Measurements from ENCODE around the gene ZNF100.
A peak's percentile ranks its signal among the peaks of the same experiment; 100 is the strongest.
"Not testable (repeated sequence)": the region's sequence is repeated elsewhere in the genome, so short reads cannot be mapped to it uniquely, and the experiment has no call there.

ZNF100 gene

DNA sequence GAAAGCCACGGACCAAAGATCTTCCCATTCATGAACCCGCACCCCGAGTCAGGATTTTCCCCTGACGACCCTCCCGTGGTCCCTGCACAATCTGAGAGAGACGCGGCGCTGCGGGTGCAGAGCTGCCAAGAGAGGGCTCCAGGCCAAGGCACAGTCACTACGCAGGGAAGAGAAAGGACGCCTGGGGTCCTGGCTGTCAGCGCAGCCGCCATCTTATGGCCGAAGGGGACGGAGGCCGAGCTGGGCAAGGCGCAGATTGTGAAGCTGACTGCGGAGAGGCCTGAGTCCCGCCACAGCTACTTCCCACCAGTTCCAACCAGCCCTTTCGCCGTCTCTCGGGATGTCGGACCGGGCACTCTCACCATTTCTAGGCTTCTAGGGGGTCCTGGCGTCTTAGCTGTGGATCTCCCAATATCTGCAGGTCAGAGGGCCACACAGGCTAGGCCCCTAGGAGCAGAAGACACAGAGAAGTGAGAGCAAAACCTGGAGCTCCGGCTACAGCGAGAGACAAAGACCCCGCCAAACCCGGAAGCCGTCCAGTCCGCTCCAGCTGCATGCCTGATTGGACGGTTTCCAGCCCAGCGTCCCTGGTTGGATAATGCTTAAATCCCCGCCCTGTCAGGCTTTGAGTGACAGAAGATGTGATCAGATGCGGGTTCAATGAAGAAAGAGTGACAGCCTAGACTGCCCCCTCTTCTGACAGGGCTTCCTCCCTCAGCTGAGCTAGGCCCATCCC, at the start of gene ZNF100:
Gene ZNF100 (minus strand): TSS at position 515 of the 736 bp plus-strand sequence. CDS start 150 bp downstream, at position 365.
- peak; percentile 96 for DNase-seq

DNA sequence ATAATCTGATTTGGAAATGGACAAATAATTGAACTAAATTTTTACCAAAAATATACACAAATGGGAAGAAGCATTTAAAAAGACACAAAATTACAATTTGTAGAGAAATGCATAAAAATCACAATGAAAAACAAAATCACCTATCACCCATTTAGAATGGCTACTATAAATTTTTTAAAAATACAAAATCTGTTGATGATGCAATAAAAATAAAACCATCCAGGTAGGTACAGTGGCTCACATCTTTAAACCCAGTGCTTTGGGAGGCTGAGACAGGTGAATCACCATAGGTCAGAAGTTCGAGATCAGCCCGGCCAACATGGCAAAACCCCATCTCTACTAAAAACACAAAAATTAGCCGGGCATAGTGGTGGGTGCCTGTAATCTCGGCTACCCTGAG, 45.1 kb upstream of the ZNF100 start:
- no peak for DNase-seq

DNA sequence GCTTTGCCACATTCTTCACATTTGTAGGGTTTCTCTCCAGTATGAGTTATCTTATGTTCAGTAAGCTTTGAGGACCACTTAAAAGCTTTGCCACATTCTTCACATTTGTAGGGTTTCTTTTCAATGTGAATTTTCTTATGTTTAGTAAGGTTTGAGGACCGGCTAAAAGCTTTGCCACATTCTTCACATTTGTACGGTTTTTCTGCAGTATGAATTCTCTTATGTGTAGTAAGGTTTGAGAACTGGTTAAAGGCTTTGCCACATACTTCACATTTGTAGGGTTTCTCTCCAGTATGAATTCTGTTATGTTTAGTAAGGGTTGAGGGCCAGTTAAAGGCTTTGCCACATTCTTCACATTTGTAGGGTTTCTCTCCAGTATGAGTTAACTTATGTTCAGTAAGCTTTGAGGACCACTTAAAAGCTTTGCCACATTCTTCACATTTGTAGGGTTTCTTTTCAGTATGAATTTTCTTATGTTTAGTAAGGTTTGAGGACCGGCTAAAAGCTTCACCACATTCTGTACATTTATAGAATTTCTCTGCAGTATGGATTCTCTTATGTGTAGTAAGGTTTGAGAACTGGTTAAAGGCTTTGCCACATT, 41.1 kb upstream of the ZNF100 start:
- DNase-seq, result not testable (repeated sequence)

DNA sequence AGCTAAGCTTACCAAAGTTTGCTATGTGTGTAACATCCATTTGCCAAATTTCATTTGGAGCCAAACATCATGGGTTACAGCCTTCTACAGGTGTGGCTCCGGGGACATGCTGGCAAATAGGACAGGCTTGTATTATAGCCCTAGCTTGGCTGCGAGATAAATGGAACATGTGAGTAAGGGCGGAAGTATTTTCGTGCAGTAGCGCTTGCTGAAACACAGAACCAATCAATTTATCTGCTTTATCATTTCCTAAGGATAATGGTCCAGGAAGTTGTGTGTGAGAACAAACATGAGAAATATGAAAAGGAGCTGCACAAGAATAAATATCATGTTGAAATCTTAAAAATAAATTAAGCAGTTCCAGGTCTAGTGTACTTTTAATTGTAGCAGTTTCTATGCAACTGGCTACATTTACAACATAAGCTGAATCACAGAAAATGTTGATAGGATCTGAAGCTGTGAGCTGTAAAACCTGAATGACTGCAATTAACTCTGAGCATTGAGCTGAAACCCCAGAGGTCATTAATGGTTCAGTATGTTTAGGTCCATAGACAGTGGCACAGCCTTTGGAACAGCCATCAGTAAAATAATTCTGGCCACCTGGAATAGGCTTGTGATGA, 22.2 kb upstream of the ZNF100 start:
- DNase-seq, result no peak

DNA sequence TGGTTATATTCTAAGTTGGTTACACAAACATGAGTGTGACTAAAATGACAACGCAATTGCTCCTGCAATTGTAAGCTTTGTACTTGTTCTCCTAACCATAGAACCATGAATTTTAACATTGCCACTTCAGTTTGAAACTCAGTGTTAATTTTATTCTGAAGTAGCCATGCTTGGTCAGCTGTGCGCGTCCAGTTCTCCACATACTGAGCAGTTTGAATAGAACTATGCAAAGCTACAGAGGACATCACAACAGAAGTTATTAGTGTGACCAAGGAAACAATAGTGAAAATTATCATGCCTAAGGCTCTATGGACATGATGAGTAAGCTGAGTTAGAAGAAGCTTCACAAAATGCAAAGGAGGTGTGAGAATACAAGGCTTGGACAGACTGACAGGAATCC, 19.6 kb upstream of the ZNF100 start:
- no peak for DNase-seq

DNA sequence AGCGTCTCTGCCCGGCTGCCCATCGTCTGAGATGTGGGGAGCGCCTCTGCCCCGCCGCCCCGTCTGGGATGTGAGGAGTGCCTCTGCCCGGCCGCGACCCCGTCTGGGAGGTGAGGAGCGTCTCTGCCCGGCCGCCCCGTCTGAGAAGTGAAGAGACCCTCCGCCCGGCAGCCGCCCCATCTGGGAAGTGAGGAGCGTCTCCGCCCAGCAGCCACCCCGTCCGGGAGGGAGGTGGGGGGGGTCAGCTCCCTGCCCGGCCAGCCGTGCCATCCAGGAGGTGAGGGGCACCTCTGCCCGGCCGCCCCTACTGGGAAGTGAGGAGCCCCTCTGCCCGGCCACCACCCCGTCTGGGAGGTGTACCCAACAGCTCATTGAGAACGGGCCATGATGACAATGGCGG, 8.4 kb upstream of the ZNF100 start:
- DNase-seq, result not testable (repeated sequence)

DNA sequence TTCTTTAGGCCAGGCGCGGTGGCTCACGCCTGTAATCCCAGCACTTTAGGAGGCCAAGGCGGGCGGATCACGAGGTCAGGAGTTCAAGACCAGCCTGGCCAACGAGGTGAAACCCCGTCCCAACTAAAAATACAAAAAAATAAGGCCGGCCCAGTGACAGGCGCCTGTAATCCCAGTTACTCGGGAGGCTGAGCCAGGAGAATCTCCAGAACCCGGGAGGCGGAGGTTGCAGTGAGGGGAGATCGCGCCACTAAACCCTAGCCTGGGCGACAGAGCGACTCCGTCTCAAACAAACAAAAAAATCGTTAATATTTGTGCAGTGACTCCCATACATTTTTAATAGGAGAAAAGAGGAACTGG, 694 bp downstream of the ZNF100 start:
- not testable (repeated sequence) for DNase-seq

DNA sequence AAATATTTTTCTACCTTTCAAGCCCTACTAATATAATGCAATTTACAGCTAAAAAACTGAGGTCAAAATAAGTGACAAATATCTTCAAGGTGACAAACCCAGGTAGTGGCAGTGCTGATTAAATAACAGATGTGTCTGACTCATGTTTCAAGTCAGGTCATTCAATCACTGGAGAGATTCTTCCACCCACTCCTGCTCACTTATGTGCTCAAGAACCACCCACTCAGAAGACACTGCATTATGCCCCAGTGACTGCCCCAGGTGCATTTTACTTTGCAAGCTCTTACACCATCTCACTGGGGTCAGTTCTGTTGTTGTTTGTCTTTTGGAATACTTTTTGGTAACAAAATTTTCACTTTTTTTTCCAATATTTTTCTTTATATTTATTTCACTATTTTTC, 2.2 kb downstream of the ZNF100 start:
- no peak for DNase-seq

DNA sequence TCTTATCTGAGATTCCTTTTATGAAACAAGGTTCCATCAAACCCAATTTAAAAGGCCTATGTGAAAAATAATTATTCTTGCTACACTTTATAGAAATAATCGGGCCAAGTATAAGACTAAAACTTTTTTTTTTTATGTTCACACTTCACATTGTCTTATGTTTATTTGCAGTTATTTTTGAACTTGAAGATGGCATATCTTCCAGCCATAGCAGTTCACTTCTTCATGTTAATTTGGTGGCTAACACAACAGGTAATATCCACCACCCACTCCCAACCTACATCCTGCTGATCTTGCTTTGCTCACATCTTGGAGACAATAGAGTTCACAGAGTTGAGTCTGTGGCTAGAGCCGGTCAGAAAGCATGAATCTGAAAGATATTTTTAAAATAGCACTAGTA, 5.8 kb downstream of the ZNF100 start:
- DNase-seq, result not testable (repeated sequence)

DNA sequence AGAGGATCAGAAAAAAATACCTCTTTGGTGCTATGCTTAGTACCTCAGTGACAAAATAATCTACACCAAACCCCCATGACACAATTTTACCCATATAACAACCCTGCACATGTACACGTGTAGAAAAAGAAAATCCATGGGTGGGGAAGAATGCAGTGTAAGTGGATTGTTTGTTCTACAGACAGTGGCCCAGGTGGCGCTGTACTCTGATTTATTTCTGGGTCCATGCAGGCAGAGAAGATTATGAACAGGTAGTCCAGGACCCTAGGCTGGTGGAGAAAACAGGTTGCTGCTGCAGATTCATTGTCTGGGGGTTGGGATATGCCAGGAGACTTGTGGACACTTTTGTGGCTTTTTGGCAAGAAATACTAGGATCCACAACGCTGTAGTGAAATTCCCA, 9.1 kb downstream of the ZNF100 start:
- DNase-seq, result no peak

DNA sequence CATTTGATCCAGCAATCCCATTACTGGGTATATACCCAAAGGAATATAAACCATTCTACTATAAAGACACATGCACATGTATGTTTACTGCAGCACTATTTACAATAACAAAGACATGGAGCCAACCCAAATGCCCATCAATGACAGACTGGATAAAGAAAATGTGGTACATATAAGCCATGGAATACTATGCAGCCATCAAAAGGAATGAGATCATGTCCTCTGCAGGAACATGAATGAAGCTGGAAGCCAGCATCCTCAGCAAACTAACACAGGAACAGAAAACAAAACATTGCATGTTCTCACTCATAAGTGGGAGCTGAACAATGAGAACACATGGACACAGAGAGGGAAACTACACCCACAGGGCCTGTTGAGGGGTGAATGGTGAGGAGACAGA, 11.8 kb downstream of the ZNF100 start:
- not testable (repeated sequence) for DNase-seq

DNA sequence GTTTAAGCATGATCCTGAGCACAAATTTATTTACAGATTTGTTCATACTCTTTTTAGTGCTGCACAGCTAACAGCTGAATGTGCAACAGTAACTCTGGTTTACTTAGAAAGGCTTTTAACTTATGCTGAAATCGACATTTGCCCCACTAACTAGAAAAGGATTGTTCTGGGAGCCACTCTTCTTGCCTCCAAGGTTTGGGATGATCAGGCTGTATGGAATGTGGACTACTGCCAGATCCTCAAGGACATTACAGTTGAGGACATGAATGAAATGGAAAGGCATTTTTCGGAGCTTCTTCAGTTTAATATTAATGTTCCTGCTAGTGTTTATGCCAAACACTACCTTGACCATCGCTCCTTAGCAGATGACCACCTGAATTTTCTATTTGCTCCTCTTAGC, 16.0 kb downstream of the ZNF100 start:
- DNase-seq, result no peak

DNA sequence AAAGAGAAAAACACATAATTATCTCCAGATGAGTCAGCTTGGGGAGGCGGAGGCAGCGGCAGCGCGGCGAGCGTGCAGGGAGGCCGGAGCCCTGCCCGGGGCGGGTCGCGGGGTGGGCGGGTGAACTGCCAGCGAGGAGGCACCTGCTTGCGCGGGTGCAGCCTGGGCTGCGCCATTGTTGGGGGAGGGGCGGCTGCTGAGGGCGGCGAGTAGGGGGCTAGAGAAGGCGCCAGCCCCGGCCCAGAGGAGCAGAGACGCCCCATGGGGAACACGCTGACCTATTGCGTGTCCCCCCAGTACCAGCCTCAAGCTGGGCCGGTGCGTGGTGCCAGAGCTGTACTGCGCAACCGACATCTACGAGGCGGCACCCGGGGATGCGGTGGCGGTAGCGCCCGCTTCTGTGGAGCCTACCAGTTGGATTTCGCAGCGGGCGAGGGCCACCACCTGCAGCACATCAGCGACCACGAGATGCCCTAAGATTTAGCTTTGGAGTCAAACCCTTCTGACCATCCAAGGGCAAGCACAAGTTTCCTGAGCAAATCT, 16.7 kb downstream of the ZNF100 start:
- DNase-seq, result no peak

DNA sequence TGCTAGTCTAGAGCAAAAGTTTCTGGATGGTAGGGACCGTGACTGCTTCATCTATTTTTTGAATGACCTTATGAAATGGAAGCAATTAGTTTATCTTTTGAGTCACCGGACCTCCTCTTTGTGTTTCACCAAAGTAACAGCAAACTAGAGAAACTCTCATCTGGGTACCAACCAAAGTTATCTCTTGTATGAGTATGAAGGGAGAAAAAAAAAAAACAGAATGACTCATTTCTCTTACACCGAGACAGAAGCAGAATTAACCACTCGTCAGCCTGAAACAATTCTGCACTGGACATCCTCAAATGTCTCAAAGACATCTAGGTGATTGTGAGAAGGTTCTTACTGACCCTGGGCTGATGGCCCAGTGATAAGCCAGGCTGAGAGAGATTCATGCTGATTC, 18.3 kb downstream of the ZNF100 start:
- no peak for DNase-seq

DNA sequence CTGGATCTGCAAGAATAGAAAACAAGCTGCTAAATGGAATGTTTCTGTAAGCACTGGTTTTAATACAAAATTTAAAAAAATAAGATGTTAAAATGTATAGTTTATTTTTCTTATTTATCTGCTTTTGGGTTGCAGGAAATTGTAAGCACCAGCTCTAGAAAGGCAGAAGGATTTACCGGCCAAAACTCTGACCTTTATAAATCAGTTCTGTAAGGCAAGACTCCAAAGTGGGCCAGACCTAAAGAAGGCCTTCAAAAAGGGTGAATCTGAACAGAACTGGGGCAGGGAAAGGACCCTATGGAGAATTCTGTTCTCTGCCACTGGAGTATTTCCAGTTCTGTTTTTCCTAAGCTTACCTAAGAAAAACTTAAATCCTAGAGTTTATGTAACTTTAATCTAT, 19.3 kb downstream of the ZNF100 start:
- no peak for DNase-seq

DNA sequence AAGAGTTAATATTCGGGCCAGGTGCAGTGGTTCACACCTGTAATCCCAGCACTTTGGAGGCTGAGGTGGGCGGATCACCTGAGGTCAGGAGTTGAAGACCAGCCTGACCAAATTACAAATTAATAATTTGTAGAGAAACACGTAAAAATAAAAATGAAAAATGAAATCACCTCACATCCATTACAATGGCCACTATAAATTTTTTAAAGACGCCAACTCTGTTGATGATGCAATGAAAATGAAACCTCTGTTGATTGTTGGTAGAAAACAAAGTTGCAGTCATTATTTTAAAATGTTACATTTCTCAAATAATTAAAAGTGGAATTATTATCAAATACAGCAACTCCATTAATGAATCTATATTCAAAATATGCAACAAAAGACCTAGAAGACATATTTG, 26.8 kb downstream of the ZNF100 start:
- no peak for DNase-seq

DNA sequence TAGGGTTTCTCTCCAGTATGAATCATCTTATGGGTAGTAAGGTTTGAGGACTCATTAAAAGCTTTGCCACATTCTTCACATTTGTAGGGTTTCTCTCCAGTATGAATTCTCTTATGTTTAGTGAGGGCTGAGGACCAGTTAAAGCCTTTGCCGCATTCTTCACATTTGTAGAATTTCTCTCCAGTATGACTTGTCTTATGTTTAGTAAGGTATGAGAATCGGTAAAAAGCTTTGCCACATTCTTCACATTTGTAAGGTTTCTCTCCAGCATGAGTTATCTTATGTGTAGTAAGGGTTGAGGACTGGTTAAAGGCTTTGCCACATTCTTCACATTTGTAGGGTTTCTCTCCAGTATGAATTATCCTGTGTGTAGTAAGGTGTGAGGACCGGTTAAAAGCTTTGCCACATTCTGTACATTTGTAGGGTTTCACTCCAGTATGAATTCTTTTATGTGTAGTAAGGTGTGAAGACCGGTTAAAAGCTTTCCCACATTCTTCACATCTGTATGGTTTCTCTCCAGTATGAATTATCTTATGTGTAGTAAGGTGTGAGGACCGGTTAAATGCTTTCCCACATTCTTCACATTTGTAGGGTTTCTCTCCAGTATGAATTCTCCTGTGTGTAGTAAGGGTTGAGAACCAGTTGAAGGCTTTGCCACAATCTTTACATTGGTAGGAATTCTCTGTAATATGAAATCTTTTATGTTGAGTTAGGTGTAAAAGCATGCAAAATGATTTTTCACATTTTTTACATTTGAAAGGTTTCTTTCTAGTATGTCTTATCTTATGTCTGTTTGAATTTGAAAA, 40.2 kb downstream of the ZNF100 start:
- DNase-seq, result not testable (repeated sequence)

DNA sequence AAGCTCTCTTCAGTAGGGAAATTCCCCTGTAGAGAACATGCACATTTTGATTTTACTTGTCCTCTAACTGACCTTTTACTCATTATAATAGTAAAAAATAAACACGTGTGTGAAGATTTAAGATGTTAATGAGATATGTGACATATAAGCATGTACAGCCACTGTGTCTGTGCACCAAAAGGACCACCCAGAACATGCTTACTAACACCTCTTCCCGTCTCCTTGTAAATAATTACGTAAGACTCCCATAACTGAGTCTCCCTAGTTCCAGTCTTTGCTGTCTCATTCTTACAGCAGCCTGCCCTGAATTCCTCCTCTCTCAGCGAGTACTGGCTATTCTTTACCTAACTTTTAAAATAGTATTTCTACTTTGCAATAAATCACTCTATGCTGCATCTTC, 53.6 kb downstream of the ZNF100 start:
- DNase-seq, result no peak

DNA sequence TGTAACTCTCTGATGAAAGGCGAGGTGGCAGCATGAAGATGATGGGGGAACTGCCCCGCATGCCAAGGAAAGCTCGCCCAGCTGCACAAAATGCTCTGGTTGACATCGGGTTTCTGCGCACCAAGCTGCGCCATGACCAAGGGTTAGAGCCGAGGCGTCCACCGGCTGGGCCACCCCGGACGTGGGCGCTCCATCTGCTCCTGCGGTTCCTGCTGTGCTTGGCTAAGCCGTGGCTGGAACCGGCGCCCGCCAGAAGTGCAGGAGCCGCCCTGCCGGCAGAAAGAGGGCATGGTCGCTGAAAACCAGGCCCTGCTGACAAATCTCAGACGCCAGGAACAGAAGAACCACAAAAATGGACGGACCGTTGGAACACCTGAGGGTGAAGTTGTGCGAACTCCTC, 57.9 kb downstream of the ZNF100 start:
- no peak for DNase-seq

DNA sequence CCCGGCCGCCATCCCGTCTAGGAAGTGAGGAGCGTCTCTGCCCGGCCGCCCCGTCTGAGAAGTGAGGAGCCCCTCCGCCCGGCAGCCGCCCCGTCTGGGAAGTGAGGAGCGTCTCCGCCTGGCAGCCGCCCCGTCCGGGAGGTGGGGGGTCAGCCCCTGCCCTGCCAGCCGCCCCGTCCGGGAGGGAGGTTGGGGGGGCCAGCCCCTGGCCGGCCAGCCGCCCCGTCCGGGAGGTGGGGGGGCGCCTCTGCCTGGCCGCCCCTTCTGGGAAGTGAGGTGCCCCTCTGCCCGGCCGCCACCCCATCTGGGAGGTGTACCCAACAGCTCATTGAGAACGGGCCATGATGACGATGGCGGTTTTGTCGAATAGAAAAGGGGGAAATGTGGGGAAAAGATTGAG, 59.5 kb downstream of the ZNF100 start:
- DNase-seq, result not testable (repeated sequence)

DNA sequence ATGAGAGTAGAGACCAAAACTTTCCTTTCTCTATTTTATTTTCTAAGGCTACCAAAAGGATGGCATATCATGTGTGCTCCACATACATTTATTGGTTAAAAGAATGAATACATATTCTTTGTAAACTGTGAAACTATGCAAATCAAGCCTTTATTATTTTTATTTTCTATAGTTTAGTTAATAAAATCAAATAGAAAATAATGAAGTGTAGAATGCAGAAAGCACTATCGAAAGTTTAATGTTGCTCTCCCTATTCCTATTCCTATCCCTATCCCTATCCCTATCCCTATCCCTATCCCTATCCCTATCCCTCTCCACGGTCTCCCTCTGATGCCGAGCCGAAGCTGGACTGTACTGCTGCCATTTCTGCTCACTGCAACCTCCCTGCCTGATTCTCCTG, 60.3 kb downstream of the ZNF100 start:
- no peak for DNase-seq

DNA sequence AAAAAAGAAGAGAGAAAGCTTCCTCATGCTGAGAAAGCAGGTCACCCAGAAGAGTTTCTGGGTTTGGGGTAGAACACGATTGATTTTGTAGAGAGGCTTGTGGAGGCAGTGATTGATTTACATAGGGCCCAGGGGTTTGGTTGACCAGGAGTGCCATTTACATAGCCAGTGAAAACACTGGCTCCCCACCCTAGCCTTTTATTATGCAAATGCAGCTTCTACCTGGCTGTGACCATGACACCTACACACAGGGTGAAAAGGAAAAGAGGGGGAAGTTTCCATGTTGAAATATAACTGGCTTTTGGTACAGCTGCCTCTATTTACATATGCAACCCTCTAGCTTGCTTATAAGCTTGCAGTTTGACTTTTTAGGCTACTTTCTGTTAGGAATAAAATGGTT, 62.0 kb downstream of the ZNF100 start:
- no peak for DNase-seq

DNA sequence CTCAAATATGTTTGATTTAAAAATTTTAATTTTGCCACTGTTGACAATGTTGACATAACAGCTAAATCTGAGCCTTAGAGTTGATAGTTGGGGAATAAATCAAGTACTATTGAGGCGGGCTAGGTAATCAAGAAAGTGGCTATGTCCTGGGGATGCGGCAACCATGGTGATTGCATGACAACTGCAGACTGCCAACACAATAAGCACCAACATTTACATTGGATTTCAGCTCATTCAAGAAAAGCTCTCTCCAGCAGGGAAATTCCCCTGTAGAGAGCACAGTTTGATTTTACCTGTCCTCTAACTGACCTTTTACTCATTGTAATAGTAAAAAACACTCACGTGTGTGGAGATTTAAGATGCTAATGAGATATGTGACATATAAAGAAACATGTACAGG, 63.1 kb downstream of the ZNF100 start:
- DNase-seq, result no peak

Measured in NCI-H2029 (cell line).